Panc1 (cell line): ENCODE measurements around the gene CPT1B. TPM values are rescaled to one million over a fixed set of nuclear protein-coding genes. Genes with fewer than 3 reads are reported as not detected.
"Not testable (repeated sequence)": the region's sequence is repeated elsewhere in the genome, so short reads cannot be mapped to it uniquely, and the experiment has no call there.

ENCODE experiments used
- ATAC-seq: fragments of 200-7000 bp; cut with Tn5 transposase; 2 replicates; pipeline ENCODE4 v1.9.1; 2020; ENCODE audit warnings: mild to moderate bottlenecking, moderate library complexity
- BruUV-seq: library from RNA; stranded (reverse); fragments of 400-500 nt; replicated peaks from 2 replicates; lab custom pipeline; 2021; lab: Mats Ljungman, UMichigan
- CTCF ChIA-PET: fragments of 300-600 bp; sonication (Branson Sonifier 250); formaldehyde crosslinking; loops from one replicate; lab custom pipeline; 2022; ENCODE audit warnings: antibody characterized with exemption; lab: Charles Lee
- POLR2A ChIA-PET: fragments of 300-600 bp; sonication (Branson Sonifier 250); formaldehyde crosslinking; loops from one replicate; lab custom pipeline; 2022; ENCODE audit warnings: antibody characterized with exemption; lab: Charles Lee
- DNase-seq: peaks from one replicate; pipeline ENCODE4 v3.0.0-alpha.2; 2010; ENCODE audit warnings: low read depth, low spot score
- H3K27ac ChIP-seq: 2 replicates; pipeline ENCODE4 v1.5.1; 2011; ENCODE audit warnings: mild to moderate bottlenecking, low read length, inconsistent platforms
- H3K27me3 ChIP-seq: fragments of 200-500 bp; sonication (Bioruptor generic); 2 replicates; pipeline ENCODE4 v1.6.0; 2014; ENCODE audit warnings: low read length, inconsistent platforms; ENCODE audit not compliant: control insufficient read depth, insufficient read depth
- H3K36me3 ChIP-seq: fragments of 200-500 bp; sonication (Bioruptor generic); 2 replicates; pipeline ENCODE4 v1.5.1; 2014; ENCODE audit warnings: inconsistent platforms, mild to moderate bottlenecking, low read length, moderate library complexity; ENCODE audit not compliant: control insufficient read depth, insufficient read depth
- H3K4me1 ChIP-seq: 2 replicates; pipeline ENCODE4 v1.5.1; 2011; ENCODE audit warnings: inconsistent platforms, mild to moderate bottlenecking, low read length, moderate library complexity; ENCODE audit not compliant: control insufficient read depth, insufficient read depth
- H3K4me3 ChIP-seq, 2 experiments: 2 replicates each; pipeline ENCODE4 v1.5.1; 2011 to 2012; ENCODE audit warnings: low read depth in 2 of 2, low read length in 2 of 2, mild to moderate bottlenecking in 2 of 2, inconsistent platforms in 1 of 2, moderate library complexity in 1 of 2
- H3K9me3 ChIP-seq: fragments of 200-500 bp; sonication (Bioruptor generic); 2 replicates; pipeline ENCODE4 v1.5.1; 2014; ENCODE audit warnings: low read depth, mild to moderate bottlenecking, inconsistent platforms, low read length, moderate library complexity; ENCODE audit not compliant: control insufficient read depth, insufficient read depth
- POLR2AphosphoS5 ChIP-seq: IDR thresholded peaks from 2 replicates; pipeline ENCODE4 v1.6.1; 2012; ENCODE audit warnings: mild to moderate bottlenecking, low read depth, low read length, moderate library complexity
- TCF7L2 ChIP-seq: IDR thresholded peaks from 2 replicates; pipeline ENCODE4 v1.6.1; 2011; ENCODE audit warnings: mild to moderate bottlenecking, low read depth, low read length, inconsistent platforms
- in situ Hi-C: cut with HindIII; loops from 2 replicates; pipeline ENCODE4 v1.10.0; 2016; ENCODE audit warnings: low sequenced_read_pairs, low pct_unique_long_range_greater_than_20kb
- intact Hi-C: fragments of 100-400 bp; cut with micrococcal nuclease; formaldehyde crosslinking; loops from one replicate; pipeline ENCODE4 v1.10.0; 2022; ENCODE audit not compliant: unreplicated experiment
- total RNA-seq: library from RNA; stranded (reverse); gene quantifications from one replicate; pipeline ENCODE4 v1.2.1, GENCODE V29; 2021; ENCODE audit not compliant: unreplicated experiment
- TF ChIP-seq, protein P1 (sequence below): fragments of 450-650 bp; IDR thresholded peaks from 2 replicates; pipeline ENCODE4 v1.5.1; 2017; ENCODE audit warnings: mild to moderate bottlenecking

CPT1B gene
- total RNA-seq, 1 experiment from 2014 or later, result 18.4 TPM

DNA sequence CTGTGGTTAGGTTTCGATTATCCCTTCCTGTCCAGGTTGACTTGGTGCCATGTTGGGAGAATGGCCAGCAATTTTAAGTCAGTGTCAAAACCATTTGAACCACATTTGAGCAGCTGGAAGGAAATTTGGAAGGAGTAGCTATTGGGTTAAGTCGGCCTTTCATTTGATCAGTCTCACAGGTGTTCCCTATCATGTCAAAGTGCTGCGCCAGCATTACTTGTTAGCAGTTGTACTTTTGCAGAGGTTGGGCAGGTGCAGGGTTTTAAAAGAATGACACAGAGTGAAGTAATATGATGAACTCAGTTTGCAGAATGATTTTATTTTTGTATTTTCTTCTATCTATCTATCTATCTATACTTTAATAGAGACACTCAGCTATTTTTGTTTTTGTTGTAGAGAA, 42.0 kb downstream of the CPT1B start:
- TF ChIP-seq, protein P1, sequence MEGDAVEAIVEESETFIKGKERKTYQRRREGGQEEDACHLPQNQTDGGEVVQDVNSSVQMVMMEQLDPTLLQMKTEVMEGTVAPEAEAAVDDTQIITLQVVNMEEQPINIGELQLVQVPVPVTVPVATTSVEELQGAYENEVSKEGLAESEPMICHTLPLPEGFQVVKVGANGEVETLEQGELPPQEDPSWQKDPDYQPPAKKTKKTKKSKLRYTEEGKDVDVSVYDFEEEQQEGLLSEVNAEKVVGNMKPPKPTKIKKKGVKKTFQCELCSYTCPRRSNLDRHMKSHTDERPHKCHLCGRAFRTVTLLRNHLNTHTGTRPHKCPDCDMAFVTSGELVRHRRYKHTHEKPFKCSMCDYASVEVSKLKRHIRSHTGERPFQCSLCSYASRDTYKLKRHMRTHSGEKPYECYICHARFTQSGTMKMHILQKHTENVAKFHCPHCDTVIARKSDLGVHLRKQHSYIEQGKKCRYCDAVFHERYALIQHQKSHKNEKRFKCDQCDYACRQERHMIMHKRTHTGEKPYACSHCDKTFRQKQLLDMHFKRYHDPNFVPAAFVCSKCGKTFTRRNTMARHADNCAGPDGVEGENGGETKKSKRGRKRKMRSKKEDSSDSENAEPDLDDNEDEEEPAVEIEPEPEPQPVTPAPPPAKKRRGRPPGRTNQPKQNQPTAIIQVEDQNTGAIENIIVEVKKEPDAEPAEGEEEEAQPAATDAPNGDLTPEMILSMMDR, result no peak
- TF ChIP-seq POLR2AphosphoS5, result no peak
- TF ChIP-seq TCF7L2, result no peak
- Histone ChIP-seq H3K4me3 (no peak overlapping the region), H3K9me3 (no peaks in the 10 kb centered on the region), H3K27me3 (no peaks in the 10 kb centered on the region), H3K27ac (no peak overlapping the region), H3K36me3 (no peaks in the 10 kb centered on the region; the same call in 1 of the 2 replicates), H3K4me1 (peaks cover 3% of the 10 kb centered on the region; the same call in 1 of the 2 replicates)
- in situ Hi-C loops (no loop called here), intact Hi-C loops (no loop called here)
- BruUV-seq, result no TSS peak
- ChIA-PET POLR2A (no interaction called here), CTCF (no interaction called here)
- DNase-seq, result no peak
- no peak for ATAC-seq

DNA sequence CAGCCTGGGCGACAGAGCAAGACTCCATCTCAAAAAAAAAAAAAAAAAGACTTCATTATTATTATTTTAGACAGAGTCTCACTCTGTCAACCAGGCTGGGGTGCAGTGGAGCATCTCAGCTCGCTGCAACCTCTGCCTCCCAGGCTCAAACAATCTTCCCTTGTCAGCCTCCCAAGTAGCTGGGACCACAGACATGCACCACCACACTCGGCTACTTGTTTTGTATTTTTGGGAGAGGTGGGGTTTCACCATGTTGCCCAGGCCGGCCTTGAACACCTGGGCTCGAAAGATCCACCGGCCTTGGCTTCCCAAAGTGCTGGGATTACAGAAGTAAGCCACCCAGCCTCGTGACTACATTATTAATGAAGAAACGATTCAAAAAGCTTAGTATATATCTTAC, 43.1 kb downstream of the CPT1B start:
- Histone ChIP-seq H3K4me3 (no peak overlapping the region), H3K36me3 (no peaks in the 10 kb centered on the region; the same call in 1 of the 2 replicates), H3K27me3 (no peaks in the 10 kb centered on the region), H3K4me1 (peaks cover 3% of the 10 kb centered on the region; the same call in 1 of the 2 replicates), H3K27ac (no peak overlapping the region), H3K9me3 (no peaks in the 10 kb centered on the region)
- POLR2A ChIA-PET, result no interaction called here
- intact Hi-C loops (no loop called here), in situ Hi-C loops (no loop called here)
- ATAC-seq (no peak), DNase-seq (no peak)
- no peak for TF ChIP-seq TCF7L2
- BruUV-seq, result no TSS peak
- CTCF ChIA-PET, result interaction anchor here (0.6 to 1.1 kb wide), 2 partner anchors 9 to 359 kb away, joined by 9 read pairs; no protein-coding TSS in a partner anchor

DNA sequence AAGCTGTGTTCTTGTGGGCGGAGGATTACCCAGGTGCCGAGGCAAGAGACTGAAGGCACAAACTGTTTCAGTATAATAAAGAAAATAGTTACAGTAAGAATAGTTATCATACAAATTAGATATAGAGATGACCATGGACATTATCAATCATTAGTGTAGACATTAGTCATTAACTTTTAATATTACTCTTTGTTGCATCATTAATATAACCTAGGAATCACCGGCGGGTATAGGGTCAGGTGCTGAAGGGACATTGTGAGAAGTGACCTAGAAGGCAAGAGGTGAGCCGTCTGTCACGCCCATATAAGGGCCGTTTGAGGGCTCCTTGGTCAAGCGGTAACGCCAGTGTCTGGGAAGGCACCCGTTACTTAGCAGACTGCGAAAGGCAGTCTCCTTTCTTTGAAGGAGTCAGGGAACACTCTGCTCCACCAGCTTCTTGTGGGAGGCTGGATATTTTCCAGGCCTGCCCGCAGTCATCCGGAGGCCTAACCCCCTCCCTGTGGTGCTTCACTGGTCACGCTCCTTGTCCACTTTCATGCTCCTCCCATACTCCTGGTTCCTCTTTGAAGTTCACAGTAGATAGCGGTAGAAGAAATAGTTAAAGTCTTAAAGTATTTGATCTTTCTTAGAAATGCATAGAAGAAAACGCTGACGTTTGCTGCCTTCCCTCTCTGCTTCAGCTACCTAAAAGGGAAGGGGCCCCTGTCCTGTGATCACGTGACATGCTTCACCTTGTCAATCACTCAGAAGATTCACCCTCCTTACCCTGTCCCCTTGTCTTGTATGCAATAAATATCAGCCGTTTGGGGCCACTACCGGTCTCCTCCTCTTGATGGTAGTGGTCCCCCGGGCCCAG, 44.1 kb downstream of the CPT1B start:
- in situ Hi-C loops, result not testable (repeated sequence)

More for the DNA sequence above, 44.1 kb downstream of the CPT1B start:
- H3K4me3 ChIP-seq, H3K9me3 ChIP-seq, BruUV-seq, H3K27me3 ChIP-seq, POLR2A ChIA-PET, H3K36me3 ChIP-seq, ATAC-seq, H3K4me1 ChIP-seq, intact Hi-C loops, DNase-seq: not testable (repeated sequence)
- H3K27ac ChIP-seq, result peak overlapping the region; percentile 48; the same call in 1 of the 2 replicates
- CTCF ChIA-PET, result interaction anchor here (0.6 to 1.1 kb wide), 2 partner anchors 8 to 358 kb away, joined by 9 read pairs; no protein-coding TSS in a partner anchor
